ENCODE measurements around the gene HOXD4.

- TF ChIP-seq POLR2A (IDR thresholded peaks at IDR 0.05): peak in 1 of 2 donors; percentile 21
- TF ChIP-seq EP300 (IDR thresholded peaks at IDR 0.05): no peak
- no peak for TF ChIP-seq CTCF (IDR thresholded peaks at IDR 0.05)
Observed at GRCh38 chr2:176187899-176188773, 36.8 kb downstream of the HOXD4 start, which contains the start of gene HOXD1.
